ENCODE results near the gene PAFAH1B1. TPM values are rescaled to one million over a fixed set of nuclear protein-coding genes. Genes with fewer than 3 reads are reported as not detected.
A peak's percentile ranks its signal among the peaks of the same experiment; 100 is the strongest.

PAFAH1B1 gene
- total RNA-seq, 1 donor from 2014 or later: 123 TPM

DNA sequence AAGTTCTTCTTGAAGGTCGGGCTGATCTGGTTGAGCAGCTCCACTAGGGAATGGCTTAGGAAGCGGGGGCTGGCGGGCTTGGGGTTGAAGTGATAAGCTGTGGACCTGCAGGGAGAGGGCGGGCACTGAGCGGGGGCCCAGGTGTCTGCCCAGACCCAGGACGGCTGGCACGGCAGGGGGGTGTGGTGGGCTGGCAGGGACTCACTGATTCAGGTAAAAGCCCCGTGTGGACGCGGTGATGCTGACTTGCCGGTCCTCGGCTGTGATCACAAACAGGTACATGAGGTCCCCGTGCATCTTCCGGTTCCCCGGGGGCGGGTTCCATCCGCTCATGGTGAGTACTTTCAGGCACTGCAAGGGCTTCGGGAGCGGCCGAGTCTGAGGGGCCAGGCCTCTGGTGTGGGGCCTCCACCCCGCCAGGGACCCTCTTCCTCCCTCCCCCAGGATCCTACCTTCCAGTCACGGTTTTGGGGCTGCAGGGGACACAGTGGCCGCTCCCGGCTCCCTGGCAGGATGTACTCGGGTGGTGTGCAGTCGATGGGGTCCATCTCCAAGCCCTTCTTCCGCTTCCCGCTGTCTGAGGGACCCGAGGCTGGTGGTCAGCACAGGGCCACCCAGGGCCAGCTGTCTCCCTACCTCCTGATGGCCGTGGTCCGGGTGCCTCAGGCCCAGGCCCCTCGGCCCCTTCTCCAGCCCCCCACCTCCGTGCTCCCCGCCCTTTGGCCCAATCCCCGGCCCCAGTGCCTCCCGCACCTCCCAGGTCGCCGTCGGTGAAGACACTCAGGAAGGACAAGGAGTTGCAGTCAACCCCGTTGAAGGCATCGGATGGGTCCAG lies 107.9 kb downstream of the PAFAH1B1 start:
- DNase-seq (ENCODE audit: low read depth): no peak

DNA sequence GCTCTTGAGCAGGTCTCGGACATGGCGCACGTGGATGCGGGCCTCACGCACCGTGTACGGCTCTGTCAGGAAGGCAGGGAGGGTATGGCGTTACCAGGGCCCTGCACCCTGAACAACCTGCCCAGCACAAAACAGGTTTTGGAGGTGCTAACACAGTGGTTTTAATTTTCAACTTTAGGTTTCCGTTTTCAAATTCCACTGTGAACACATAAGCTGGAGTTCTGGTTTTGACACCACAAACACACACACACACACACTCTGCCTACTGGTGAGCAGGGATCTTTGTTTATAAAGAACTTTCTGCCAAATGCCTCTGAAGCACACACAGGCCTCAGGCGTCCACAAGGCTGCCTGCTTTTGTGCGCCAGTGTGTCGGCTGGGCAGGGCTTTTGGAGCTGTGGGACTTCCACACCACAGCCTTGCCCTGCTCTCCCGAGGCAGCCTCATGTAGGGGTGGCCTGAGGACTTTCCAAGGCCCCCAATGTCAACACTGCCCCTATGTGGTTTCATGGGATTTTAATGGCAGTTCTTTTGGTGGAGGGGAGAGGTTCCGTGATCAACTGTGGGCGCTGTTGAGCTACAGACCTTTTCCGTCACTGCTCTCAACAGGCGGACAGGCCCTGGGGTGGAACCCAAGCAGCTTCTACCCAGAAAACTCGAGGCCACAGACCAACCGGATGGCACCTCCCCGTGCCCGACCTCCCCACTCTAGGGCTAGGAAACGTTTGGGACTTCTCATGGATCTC lies 108.7 kb downstream of the PAFAH1B1 start:
- DNase-seq (ENCODE audit: low read depth): no peak

DNA sequence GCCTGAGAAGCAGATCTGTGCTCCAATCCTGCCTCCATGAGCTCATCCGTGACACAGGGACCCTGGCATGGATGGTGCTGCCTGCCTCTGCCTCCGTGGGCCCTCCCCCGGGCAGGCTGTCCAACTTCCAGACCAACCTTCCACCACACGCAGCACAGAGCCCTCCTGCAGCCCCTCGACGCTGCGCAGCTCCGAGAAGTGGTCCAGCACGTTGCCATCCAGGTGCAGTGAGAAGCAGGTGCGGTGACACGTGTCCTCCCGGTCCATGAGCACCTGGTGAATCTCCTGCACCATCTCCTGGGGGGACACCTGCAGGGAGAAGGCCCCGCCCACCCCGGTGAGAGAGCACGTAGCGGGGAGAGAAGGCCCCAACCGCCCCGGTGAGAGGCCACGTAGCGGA lies 109.7 kb downstream of the PAFAH1B1 start:
- DNase-seq (ENCODE audit: low read depth): no peak

DNA sequence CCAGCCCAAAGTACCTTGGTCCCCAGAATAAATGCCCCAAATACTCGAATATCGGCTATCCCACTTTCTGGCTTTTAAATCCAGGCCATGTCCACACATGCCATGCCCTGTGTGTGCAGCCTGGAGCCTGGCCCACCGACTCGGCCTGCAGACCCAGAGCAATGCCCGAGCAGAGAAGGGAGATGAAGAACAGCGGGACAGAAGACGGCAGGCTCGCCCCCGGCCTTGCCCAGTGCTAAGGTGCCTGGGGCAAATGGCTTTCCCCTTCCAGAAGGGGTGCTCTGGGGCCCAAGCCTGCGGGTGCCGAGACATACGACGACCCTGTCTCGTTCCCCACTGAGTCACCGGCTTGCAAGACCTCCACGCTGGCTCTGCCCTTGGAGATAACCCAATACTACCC lies 110.2 kb downstream of the PAFAH1B1 start:
- DNase-seq (ENCODE audit: low read depth): no peak

DNA sequence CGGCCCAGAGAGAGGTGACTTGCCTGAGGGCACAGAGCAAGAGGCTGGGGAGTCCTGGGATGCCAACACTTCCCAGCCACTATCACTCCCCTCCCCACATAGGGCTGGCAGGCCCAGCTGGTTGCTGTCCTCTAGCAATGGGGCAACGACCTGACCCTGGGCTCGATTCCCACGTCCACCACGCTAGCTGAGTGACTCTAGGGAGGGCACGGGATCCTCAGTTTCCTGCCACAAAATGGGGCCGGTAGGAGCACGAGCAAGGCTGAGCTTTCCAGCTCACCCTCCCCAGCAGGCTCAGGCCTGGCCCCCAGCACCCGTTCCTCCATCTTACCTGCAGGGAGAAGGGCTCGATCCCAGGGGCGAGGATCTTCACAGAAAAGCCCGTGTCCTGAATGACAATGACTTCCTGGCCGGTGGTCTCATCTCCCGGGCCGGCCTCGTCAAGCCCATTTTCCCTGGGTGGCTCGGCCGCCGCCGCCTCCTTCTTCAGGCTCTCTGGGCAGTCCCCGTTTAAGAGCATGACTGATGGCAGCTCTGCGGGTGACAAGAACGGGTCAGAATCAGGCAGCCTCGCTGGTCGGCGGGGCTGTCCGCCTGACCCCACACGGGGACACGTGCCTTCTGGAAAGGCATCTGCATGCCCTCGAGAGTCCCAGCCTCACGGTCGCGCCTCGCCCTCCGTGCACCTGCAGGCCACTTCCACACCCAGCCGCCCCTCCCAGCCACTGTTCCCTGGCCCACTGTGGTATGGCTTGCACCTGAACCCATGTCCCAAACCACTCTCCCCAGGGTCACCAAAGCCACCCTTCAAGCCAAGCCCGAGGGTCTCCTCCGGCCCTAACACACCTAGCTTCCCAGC lies 110.8 kb downstream of the PAFAH1B1 start:
- DNase-seq (ENCODE audit: low read depth): no peak

DNA sequence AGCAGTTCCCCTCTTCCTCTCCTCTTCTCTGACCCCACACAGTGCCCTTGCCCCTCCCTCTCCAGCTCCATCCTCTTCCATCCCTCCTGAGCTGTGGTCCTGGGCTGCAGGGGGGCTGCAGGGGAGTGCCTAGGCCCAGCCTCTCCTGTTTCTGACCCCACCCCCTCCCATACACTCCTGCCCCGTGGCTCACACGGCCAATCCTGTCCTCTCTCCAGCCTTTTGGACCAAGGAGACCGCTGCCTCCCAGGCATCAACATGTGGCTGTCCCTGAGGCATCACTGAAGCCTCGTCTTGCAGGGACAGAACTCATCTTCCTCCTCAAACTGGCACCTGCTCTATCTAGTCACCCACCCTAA lies 111.4 kb downstream of the PAFAH1B1 start:
- DNase-seq (ENCODE audit: low read depth): no peak

DNA sequence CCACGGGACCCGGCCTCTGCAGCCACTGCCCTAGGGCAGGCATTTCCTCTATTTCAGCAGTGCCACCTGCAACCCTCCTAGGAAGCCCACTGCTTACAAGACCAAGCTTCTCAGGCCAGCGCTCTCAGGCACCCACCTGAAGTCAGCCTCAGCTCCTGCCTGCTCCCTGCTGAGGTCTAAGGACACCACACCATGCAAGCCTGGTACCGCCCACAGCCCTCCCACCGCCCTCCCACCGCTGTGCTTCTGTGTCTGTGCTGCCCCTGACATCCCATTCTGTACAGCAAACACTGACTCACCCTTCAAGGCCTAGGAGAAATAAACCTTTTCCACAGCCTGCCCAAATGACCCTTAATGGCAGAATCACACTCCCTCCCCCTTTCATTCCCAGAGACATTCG lies 111.8 kb downstream of the PAFAH1B1 start:
- DNase-seq (ENCODE audit: low read depth): no peak

DNA sequence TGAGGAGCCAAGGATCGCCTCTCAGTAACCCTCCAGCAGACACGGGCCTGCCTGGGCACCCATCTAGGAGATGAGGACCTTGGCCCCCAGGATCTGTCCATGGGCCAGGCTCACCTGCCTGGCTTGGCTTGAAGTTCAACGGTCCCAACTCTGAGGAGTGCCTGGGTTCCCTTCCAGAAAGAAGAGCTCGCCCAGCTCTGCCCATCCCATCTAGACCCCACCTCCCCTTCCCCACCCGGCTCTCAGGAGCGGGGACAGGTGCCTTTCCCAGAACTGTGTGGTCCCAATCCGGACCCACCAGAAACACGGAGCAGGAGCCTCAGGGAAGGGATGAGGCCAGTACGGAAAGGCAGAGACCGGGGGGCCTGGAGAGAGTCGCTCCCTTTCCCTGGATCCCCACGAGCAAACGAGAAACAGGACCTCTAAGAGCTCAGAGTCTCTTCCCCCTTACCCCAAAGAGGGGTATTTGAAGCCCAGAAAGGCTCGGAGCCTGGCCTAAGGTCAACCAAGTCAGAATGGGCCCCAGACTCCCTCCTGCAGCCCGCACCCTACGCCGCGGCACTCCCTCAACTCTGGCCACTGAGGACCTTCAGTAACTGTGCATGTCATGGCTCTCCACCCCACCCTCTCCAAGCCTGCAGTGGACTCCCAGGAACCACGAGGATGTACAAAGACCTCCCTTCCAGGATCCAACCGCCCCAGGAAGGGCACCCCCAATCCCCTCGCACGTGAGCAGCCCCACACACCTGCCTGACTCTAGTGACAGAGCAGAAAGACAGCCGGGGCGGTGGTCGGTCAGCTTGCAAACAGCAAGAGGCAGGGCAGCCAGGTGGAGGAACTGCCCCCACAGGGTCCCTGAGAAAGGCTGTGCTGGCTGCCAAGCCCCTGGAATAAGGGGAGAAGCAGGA lies 112.7 kb downstream of the PAFAH1B1 start:
- no peak for DNase-seq (ENCODE audit: low read depth)

DNA sequence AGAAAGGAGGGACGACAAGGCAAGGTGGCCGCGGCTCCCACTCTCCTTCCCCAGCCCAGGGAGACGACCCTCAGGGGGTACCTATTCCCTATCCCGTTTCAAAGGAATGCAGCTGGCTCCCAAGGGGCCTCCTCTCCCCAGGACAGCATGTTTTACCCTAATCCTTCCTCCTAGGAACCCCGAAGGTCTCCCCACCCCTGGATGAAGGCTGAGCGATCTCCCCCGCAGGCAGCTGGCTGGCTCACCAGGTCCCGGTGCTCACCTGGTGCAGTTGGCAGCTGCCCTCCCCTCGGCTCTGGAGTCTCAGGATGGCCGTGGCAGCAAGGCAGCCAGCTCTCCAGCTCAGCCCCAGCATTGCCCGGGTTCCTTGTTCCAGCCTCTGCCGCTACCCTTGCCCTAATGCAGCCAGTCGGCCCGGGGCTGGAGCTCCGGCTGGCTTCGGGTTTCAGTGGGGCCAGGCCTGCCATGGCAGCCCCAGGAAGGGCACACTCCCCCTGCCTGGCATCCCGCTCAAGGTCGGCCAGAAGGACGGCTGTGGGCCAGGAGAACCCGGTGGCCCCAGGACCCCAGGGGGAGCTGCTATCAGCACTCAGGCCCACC lies 113.6 kb downstream of the PAFAH1B1 start:
- DNase-seq (ENCODE audit: low read depth): no peak

DNA sequence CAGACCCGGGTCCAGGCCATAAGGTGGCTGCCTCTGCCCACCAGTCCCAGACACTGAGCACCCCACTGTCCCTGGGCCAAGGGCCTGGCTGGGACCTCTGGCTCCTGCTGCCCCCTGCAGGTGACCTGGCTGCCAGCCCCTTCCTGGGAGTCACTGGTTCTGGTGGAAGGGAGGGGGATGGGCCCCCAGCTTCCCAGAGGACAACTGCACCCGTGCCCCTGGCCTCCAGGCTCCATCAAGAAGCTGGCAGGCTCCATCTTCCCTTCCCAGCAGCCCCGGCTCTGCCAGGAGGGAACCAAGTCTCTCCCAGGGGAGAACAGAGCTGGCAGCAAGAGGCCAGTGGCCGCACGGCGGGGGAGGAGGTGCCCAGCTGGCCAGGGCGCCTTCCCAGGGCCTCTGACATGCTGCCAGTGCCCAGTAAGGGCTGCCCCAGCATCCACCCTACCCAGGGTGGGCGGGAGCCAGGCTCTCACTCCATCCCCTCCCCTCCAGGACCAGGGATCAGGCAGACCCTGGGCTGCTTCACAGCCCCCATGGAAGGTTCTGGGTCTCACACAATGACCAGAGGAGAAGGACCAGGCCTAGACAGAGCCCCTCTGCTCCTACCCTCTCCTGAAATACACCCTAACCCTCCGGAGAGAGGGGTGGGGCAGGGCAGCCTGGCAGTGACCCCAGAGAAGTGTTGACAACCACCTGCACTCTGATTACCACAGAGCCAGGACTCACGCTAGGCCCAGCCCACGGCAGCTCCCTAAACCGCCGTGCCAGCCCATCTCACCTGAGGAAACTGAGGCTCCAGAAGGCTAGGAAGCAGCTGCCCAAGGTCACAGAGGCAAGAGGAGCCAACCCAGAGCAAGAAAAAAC lies 114.5 kb downstream of the PAFAH1B1 start:
- peak; percentile 81 for DNase-seq (ENCODE audit: low read depth)

DNA sequence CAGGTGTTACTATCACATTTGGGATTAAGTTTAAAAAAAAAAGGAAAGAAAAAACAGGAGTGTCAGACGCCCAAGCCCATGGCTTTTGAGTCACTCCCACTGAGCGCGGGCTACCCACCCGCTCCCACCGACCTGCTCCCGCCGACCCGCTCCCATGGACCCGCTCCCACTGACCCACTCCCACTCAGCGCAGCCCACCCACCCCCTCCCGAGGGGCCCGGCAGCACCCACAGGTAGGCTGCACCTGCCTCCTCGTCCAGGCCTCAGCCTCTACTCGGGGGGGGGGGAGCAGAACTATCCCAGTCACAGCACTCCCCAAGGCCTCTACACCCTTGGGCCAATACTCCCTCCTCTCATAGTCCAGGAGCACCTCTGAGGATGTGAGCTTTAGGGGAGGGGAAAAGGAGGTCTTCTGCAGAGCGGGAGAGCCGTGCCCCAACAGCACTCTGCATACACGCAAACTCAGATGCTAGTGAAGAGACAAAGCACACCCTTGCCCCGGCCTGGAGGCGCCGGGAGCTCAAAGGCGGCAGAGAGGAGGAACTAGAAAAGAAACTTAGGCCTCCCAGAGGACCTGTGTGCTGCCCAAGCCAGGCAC lies 115.2 kb downstream of the PAFAH1B1 start:
- no peak for DNase-seq (ENCODE audit: low read depth)

DNA sequence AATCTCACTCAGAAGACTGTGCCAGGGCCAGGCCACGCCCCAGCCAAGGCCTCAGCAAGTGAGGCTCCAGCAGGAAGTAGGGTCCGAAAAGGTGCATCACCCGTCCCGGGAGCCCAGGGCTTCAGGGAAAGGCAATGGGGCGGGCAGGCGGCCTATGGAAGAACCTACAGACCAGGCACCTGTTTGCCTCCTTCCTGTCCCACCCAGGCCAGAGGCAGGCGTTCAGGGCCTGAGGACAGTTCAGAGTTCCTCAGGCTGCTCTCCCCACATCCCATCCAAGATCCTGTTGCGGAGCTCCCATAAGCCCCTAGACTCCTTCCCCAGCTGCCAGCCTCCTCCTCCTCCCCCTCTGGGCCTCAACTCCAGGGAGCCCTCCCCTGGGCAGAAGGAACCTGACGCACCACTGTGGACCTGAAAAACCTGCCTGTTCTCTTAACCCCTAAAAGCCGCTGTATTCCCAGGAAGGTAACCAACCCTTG lies 115.8 kb downstream of the PAFAH1B1 start:
- DNase-seq (ENCODE audit: low read depth): no peak

DNA sequence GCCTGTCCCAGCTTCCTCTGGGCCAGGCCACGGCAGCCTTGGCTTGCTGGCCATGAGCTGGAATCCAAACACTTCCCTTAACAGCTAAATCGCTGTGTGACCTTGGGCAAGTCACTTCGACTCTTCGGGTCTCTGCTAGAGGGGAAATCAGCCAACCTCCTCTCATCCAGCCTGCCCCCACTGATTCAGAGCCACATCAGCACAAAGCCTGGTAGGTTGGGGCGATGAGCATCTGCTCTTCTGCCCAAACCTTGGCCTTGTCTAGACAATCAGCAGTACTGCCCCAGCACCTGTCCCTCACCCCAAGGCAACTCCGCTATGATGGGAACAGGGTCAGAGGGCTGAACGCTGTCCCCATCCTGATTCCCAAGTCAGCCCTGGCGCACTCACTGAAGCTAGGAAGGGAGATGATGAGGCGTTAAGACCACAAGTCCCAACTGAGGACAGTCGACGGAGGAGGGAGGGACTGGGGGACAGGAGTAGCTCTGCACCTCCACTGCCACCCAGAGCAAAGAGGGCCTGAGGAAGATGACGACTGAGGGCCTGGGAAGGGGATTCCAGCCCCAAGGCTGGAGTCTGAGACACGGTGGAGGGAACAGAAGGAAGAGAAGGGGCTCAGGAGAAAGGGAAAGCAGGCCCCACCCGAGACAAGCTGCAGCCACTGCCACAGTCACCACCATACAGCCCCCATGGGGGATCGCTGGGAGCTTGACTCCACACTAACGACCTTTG lies 116.8 kb downstream of the PAFAH1B1 start:
- no peak for DNase-seq (ENCODE audit: low read depth)

DNA sequence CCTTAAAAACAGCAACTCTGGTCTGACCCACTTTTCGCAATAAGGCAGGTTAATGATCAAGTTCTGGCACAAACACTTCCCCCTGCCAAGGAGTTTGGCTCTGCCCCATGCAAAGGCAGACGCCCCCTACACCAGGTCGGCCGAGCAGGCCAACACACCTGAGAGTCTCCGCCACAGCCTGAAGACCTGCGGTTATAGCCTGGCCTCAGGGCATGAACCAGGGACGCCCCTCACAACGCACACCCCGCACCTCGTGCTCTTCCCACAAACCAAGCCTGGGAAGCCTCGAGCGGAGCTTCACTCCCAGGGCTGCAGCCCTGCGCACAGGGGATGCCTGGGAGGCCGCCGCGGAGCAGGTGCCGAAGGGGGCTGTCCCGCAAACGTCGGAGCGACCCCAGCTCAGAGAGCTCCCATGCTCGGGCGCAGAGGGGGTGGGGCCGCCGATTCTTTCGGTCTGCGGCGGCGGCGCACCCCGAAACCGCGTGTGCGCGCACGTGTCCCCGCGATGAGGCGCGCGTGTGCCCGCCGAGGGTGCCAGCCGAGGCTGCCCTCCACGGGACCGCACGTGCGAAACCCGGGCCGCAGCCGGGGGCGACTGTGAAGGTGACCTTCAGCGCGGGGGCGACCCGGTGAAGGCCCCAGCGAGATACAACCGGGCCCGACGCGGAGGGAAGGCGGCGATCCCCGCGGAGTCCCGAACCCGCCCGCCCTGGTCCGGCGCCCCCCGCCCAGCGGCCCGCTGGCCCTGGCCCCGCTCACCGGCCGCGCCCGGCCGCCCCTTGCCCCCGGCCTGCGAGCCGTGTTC lies 117.6 kb downstream of the PAFAH1B1 start:
- peak; percentile 49 for DNase-seq (ENCODE audit: low read depth)

DNA sequence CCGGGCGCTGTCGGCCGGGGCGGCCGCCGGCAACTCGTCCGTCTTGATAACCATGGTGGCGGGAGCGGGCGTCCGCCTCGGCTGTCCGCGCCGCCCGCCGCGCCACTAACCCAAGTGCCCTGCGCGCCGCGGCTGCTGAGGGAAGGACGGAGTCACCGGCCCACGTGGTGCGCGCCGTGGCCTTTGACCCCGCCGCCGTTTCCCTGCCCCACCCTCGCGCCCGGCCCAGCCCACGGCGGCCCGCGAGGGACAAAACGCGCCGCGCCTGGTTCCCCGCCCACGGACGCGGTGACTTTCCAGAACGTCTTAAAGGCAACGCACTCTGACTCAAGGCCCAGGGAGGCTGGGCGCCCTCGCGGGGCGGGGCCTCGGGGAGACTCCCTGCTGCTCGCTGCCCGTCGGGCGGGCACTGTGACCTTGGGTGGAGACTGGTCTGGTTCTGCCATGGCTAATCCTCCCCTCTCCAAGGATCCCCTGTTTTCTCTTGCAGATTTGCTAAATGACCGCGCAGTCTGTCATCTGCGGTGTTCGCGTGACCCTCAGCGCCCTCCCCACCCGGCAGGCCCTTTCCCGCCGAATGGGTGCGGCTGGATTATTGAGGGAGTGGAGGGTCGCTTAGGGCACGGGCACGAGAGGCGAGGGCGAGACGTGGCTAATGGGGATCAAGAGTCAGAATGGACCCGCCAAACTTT lies 118.3 kb downstream of the PAFAH1B1 start, which contains the start of gene CLUH:
CLUH (minus strand) TSS at position 157 of the 692 bp plus-strand sequence; CDS start at position 54, 103 bp downstream.
- peak; percentile 99 for DNase-seq (ENCODE audit: low read depth)

DNA sequence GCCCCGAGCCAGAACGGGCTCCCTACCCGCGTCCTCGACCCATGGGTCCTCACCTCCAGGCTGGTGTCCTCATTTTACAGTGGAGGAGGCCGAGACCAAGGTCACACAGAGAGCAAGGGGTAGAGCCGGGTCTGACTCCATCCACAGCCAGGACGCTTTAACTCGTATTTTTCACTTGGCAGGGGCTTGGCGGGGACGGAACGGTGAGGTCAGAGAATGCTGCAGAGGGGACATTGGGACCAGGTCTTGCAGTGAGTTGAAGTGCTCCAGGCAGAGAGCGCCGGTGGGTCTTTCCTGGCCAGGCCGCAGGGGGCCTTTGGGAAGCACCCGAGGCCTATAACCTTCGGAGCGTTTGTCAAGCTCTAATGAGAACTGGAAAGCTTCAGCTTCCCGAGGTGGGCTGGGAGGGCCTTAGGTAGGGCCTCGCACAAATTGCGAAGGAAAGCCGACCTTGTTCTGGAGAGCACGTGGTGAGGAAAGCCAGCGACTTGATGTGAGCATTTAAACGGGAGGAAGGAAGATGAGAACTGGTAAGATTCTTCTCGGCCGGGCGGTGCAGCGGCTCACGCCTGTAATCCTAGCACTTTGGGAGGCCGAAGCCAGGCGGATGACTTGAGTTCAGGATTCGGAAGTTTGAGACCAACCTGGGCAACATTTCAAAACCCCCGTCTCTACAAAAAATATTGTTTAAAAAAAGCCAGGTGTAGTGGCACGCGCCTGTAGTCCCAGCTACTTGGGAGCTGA lies 119.0 kb downstream of the PAFAH1B1 start:
- DNase-seq (ENCODE audit: low read depth): no peak
